ENCODE measurements around the gene TOX2. TPM values are rescaled to one million over a fixed set of nuclear protein-coding genes. Genes with fewer than 3 reads are reported as not detected.

TOX2 gene
- total RNA-seq, 1 donor from 2014 or later, result 0.16 TPM

DNA sequence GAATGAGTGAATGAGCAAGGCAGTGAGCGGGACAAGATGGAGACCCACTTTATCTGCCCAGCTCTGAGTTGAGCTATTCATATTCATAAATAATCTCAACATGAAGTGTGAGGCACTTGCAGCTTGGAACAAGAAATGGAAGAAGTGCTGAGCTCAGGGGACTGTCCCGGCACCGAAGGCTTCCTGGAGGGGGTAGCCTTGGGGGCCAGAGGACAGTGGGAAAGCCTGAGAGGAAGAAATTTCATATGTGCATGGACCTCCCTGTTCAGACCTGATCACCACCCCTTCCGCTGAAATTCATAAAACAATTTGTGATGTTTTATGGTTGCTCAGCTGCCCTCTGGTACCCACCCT, 103.2 kb downstream of the TOX2 start:
- H3K27ac ChIP-seq (ENCODE audit: low read depth, low read length), result no peak overlapping the region
- H3K4me1 ChIP-seq (ENCODE audit: insufficient read depth, low read length), result peaks cover 21% of the 10 kb centered on the region
- Mint-ChIP-seq H3K4me3 (ENCODE audit: unreplicated experiment) (no peak overlapping the region), H3K4me1 (ENCODE audit: low read depth, unreplicated experiment) (peaks cover 3% of the 10 kb centered on the region), H3K36me3 (ENCODE audit: low read depth, unreplicated experiment) (no peaks in the 10 kb centered on the region), H3K9me3 (ENCODE audit: unreplicated experiment) (no peaks in the 10 kb centered on the region), H3K27ac (ENCODE audit: unreplicated experiment) (no peak overlapping the region), H3K27me3 (ENCODE audit: low read depth, unreplicated experiment) (peaks cover 38% of the 10 kb centered on the region)
- H3K9me3 ChIP-seq (ENCODE audit: insufficient read depth, low read depth, low read length), result no peaks in the 10 kb centered on the region
- no peak for FAIRE-seq
- no peak for DNase-seq (ENCODE audit: low read depth)
- H3K9ac ChIP-seq (ENCODE audit: low read length), result no peak overlapping the region
- peak overlapping the region; percentile 75 for H3K4me2 ChIP-seq (ENCODE audit: low read length)
- H3K4me3 ChIP-seq (ENCODE audit: insufficient read depth, low read depth, low read length), result no peak overlapping the region
- peaks cover 13% of the 10 kb centered on the region for H3K27me3 ChIP-seq (ENCODE audit: insufficient read depth, low read length)
- peak overlapping the region; percentile 55 for H2AFZ ChIP-seq (ENCODE audit: low read depth, low read length)
- TF ChIP-seq, protein P1, sequence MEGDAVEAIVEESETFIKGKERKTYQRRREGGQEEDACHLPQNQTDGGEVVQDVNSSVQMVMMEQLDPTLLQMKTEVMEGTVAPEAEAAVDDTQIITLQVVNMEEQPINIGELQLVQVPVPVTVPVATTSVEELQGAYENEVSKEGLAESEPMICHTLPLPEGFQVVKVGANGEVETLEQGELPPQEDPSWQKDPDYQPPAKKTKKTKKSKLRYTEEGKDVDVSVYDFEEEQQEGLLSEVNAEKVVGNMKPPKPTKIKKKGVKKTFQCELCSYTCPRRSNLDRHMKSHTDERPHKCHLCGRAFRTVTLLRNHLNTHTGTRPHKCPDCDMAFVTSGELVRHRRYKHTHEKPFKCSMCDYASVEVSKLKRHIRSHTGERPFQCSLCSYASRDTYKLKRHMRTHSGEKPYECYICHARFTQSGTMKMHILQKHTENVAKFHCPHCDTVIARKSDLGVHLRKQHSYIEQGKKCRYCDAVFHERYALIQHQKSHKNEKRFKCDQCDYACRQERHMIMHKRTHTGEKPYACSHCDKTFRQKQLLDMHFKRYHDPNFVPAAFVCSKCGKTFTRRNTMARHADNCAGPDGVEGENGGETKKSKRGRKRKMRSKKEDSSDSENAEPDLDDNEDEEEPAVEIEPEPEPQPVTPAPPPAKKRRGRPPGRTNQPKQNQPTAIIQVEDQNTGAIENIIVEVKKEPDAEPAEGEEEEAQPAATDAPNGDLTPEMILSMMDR (IDR thresholded peaks at IDR 0.05; ENCODE audit: insufficient read depth, low read depth, low read length), result no peak
- TF ChIP-seq EZH2 (IDR thresholded peaks at IDR 0.05; ENCODE audit: insufficient read depth, low read length), result no peak
- H4K20me1 ChIP-seq (ENCODE audit: insufficient read depth, low read length), result no peaks in the 10 kb centered on the region
- no peaks in the 10 kb centered on the region for H3K36me3 ChIP-seq (ENCODE audit: insufficient read depth, low read length)
- H3K79me2 ChIP-seq (ENCODE audit: insufficient read depth, low read length), result no peaks in the 10 kb centered on the region

DNA sequence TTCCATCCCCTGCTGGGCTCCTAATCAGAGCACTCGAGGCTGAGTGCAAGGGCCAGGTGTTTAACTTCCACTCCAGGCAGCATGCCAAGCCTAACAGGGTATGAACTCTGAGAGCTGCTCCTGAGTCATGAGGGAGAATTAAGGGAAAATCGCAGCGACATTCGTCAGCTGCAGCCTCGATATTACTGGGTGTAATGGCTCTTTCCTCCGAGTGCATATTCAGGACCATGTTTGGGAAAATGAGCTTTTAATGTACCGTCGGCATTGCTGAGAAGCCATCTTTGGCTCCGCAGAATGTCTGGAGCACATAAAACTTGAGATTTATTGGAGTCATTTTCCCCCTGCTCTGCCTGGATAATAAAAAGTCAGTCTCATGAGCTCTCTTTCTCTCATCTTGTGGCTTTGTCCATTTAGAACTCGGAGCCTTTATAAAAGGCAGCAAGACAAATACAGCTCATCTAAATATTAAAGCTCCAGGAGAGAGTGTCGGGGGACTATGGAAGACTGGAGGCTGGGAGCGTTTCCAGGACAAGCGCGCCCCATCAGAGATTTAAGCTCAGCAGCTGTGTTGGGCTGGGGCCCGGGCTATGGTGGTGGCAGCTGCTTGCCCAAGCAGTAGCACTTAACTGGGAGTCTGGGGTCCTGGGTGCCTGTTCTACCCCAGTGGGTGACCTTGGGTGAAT, 103.7 kb downstream of the TOX2 start:
- peaks cover 1% of the 10 kb centered on the region for H3K9me3 Mint-ChIP-seq (ENCODE audit: unreplicated experiment)
- H3K4me2 ChIP-seq (ENCODE audit: low read length), result peak overlapping the region; percentile 75
- H3K36me3 ChIP-seq (ENCODE audit: insufficient read depth, low read length), result no peaks in the 10 kb centered on the region
- H3K4me3 ChIP-seq (ENCODE audit: insufficient read depth, low read depth, low read length), result no peak overlapping the region
- peak overlapping the region; percentile 22 for H3K9ac ChIP-seq (ENCODE audit: low read length)
- H3K27me3 Mint-ChIP-seq (ENCODE audit: low read depth, unreplicated experiment), result peaks cover 37% of the 10 kb centered on the region
- H3K27me3 ChIP-seq (ENCODE audit: insufficient read depth, low read length), result peaks cover 13% of the 10 kb centered on the region
- no peaks in the 10 kb centered on the region for H3K79me2 ChIP-seq (ENCODE audit: insufficient read depth, low read length)
- peak overlapping the region; percentile 33 for H3K27ac ChIP-seq (ENCODE audit: low read depth, low read length)
- no peak overlapping the region for H3K4me3 Mint-ChIP-seq (ENCODE audit: unreplicated experiment)
- H3K4me1 ChIP-seq (ENCODE audit: insufficient read depth, low read length), result peaks cover 21% of the 10 kb centered on the region
- FAIRE-seq (peak; percentile 50), DNase-seq (ENCODE audit: low read depth) (peak; percentile 88)
- no peaks in the 10 kb centered on the region for H3K9me3 ChIP-seq (ENCODE audit: insufficient read depth, low read depth, low read length)
- peak overlapping the region; percentile 55 for H2AFZ ChIP-seq (ENCODE audit: low read depth, low read length)
- no peaks in the 10 kb centered on the region for H4K20me1 ChIP-seq (ENCODE audit: insufficient read depth, low read length)
- H3K36me3 Mint-ChIP-seq (ENCODE audit: low read depth, unreplicated experiment), result no peaks in the 10 kb centered on the region
- no peak overlapping the region for H3K27ac Mint-ChIP-seq (ENCODE audit: unreplicated experiment)
- H3K4me1 Mint-ChIP-seq (ENCODE audit: low read depth, unreplicated experiment), result peaks cover 3% of the 10 kb centered on the region
- TF ChIP-seq, protein P1 (IDR thresholded peaks at IDR 0.05; ENCODE audit: insufficient read depth, low read depth, low read length), result no peak
- TF ChIP-seq EZH2 (IDR thresholded peaks at IDR 0.05; ENCODE audit: insufficient read depth, low read length), result no peak

- no peak for DNase-seq (ENCODE audit: low read depth)
- peaks cover 2% of the 10 kb centered on the region for H3K9me3 Mint-ChIP-seq (ENCODE audit: unreplicated experiment)
- TF ChIP-seq EZH2 (IDR thresholded peaks at IDR 0.05; ENCODE audit: insufficient read depth, low read length), result no peak
- TF ChIP-seq, protein P1 (IDR thresholded peaks at IDR 0.05; ENCODE audit: insufficient read depth, low read depth, low read length), result no peak
- Histone ChIP-seq H3K9me3 (ENCODE audit: insufficient read depth, low read depth, low read length) (no peaks in the 10 kb centered on the region), H3K4me1 (ENCODE audit: insufficient read depth, low read length) (peaks cover 21% of the 10 kb centered on the region), H3K36me3 (ENCODE audit: insufficient read depth, low read length) (no peaks in the 10 kb centered on the region), H3K79me2 (ENCODE audit: insufficient read depth, low read length) (no peaks in the 10 kb centered on the region), H3K27me3 (ENCODE audit: insufficient read depth, low read length) (peaks cover 13% of the 10 kb centered on the region), H3K4me2 (ENCODE audit: low read length) (peak overlapping the region; percentile 75), H4K20me1 (ENCODE audit: insufficient read depth, low read length) (no peaks in the 10 kb centered on the region), H2AFZ (ENCODE audit: low read depth, low read length) (no peak overlapping the region), H3K4me3 (ENCODE audit: insufficient read depth, low read depth, low read length) (no peak overlapping the region), H3K27ac (ENCODE audit: low read depth, low read length) (no peak overlapping the region), H3K9ac (ENCODE audit: low read length) (peak overlapping the region; percentile 22)
- no peak overlapping the region for H3K27ac Mint-ChIP-seq (ENCODE audit: unreplicated experiment)
- H3K4me3 Mint-ChIP-seq (ENCODE audit: unreplicated experiment), result no peak overlapping the region
- no peaks in the 10 kb centered on the region for H3K36me3 Mint-ChIP-seq (ENCODE audit: low read depth, unreplicated experiment)
- FAIRE-seq, result no peak
- peaks cover 43% of the 10 kb centered on the region for H3K27me3 Mint-ChIP-seq (ENCODE audit: low read depth, unreplicated experiment)
- peaks cover 3% of the 10 kb centered on the region for H3K4me1 Mint-ChIP-seq (ENCODE audit: low read depth, unreplicated experiment)
These were observed 104.4 kb downstream of the TOX2 start for GRCh38 chr20:44018942-44019637.
